ENCODE data around the gene CBLL1. TPM values are rescaled to one million over a fixed set of nuclear protein-coding genes. Genes with fewer than 3 reads are reported as not detected.

Gene CBLL1
- total RNA-seq, 2 donors from 2014 or later: 19.3 to 31.9 TPM

- H3K4me3 ChIP-seq: no peak overlapping the region
- H3K27me3 ChIP-seq: no peaks in the 10 kb centered on the region
- no peaks in the 10 kb centered on the region for H3K9me3 ChIP-seq
- TF ChIP-seq CTCF (IDR thresholded peaks at IDR 0.05): no peak
- DNase-seq (ENCODE audit: low spot score): no peak
- H3K27ac ChIP-seq: no peak overlapping the region
- no peaks in the 10 kb centered on the region for H3K4me1 ChIP-seq
- no peaks in the 10 kb centered on the region for H3K36me3 ChIP-seq
Observed at GRCh38 chr7:107773027-107773426, 29.1 kb downstream of the CBLL1 start.

- H3K27ac ChIP-seq: no peak overlapping the region
- H3K4me3 ChIP-seq: no peak overlapping the region
- H3K9me3 ChIP-seq: no peaks in the 10 kb centered on the region
- no peaks in the 10 kb centered on the region for H3K4me1 ChIP-seq
- no peaks in the 10 kb centered on the region for H3K27me3 ChIP-seq
- DNase-seq (ENCODE audit: low spot score): no peak
- no peak for TF ChIP-seq CTCF (IDR thresholded peaks at IDR 0.05)
- no peaks in the 10 kb centered on the region for H3K36me3 ChIP-seq
Observed at GRCh38 chr7:107777702-107778101, 33.8 kb downstream of the CBLL1 start.

GRCh38 chr7:107778283-107778682 is 34.3 kb downstream of the CBLL1 start:
- no peak for DNase-seq (ENCODE audit: low spot score)
- H3K36me3 ChIP-seq: no peaks in the 10 kb centered on the region
- no peaks in the 10 kb centered on the region for H3K4me1 ChIP-seq
- H3K4me3 ChIP-seq: no peak overlapping the region
- H3K27me3 ChIP-seq: no peaks in the 10 kb centered on the region
- no peak for TF ChIP-seq CTCF (IDR thresholded peaks at IDR 0.05)
- no peak overlapping the region for H3K27ac ChIP-seq
- no peaks in the 10 kb centered on the region for H3K9me3 ChIP-seq

- Histone ChIP-seq H3K9me3 (no peaks in the 10 kb centered on the region), H3K27me3 (no peaks in the 10 kb centered on the region), H3K36me3 (no peaks in the 10 kb centered on the region), H3K4me1 (no peaks in the 10 kb centered on the region), H3K27ac (no peak overlapping the region), H3K4me3 (no peak overlapping the region)
- no peak for TF ChIP-seq CTCF (IDR thresholded peaks at IDR 0.05)
- no peak for DNase-seq (ENCODE audit: low spot score)
Observed at GRCh38 chr7:107779647-107780099, 35.7 kb downstream of the CBLL1 start.

- Histone ChIP-seq H3K9me3 (no peaks in the 10 kb centered on the region), H3K36me3 (no peaks in the 10 kb centered on the region), H3K4me3 (no peak overlapping the region), H3K27me3 (no peaks in the 10 kb centered on the region), H3K4me1 (no peaks in the 10 kb centered on the region), H3K27ac (no peak overlapping the region)
- TF ChIP-seq CTCF (IDR thresholded peaks at IDR 0.05): no peak
- DNase-seq (ENCODE audit: low spot score): no peak
Observed at GRCh38 chr7:107782374-107782773, 38.4 kb downstream of the CBLL1 start.

- Histone ChIP-seq H3K4me3 (no peak overlapping the region), H3K4me1 (no peaks in the 10 kb centered on the region), H3K36me3 (no peaks in the 10 kb centered on the region), H3K27me3 (no peaks in the 10 kb centered on the region), H3K9me3 (no peaks in the 10 kb centered on the region), H3K27ac (no peak overlapping the region)
- DNase-seq (ENCODE audit: low spot score): no peak
- no peak for TF ChIP-seq CTCF (IDR thresholded peaks at IDR 0.05)
Observed at GRCh38 chr7:107783648-107784047, 39.7 kb downstream of the CBLL1 start.

Data from right atrium auricular region (tissue), 2 donors.